Retinal pigment epithelial cell (primary cell): ENCODE data around the gene F11R.
"Not testable (repeated sequence)": the region's sequence is repeated elsewhere in the genome, so short reads cannot be mapped to it uniquely, and the experiment has no call there.

Experiments used
- DNase-seq: peaks from one replicate; pipeline ENCODE4 v3.0.0-alpha.2; 2010; ENCODE audit warnings: low read depth
- H3K4me3 ChIP-seq: 2 replicates; pipeline ENCODE4 v1.5.1; 2011; ENCODE audit warnings: mild to moderate bottlenecking, low read length, control low read depth, moderate library complexity
- TF ChIP-seq, protein P1 (sequence below): conservative IDR thresholded peaks from 2 replicates; pipeline ENCODE4 v1.5.1; 2011; ENCODE audit warnings: low read depth, low read length, control low read depth, inconsistent platforms

The F11R gene

DNA sequence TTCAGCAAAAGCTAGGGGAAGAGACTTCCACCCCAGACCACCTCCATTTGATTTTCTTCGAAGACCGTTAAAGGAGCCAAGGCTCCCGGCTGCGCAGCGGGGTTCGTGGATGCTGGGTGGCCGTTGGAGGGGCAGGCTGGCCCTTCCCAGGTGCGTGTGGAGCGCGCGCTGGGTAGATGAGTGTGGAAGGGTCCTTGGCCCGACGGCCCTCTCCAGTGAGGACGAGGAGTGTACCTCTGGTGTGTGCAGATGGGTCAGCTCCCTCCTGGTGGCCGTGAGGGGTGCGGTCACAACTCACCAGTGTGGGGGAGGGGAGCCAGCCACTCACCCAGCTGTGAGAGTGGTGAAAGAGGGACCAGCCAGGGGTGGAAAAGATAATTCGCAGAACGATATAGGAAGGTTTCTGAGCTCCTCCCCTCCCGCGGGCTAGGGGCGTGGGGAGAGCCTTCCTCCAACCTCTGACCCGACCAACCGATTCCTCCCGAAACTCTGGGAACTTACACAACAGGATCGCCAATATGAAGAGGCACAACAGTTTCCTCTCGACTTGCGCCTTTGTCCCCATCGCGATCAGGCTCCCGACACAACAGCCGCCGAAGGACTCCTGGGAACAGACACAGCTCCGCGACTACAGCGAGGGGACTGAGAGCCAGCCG lies at the start of gene F11R:
Gene F11R, minus strand, starts transcription at position 644 of the 656 bp plus-strand sequence. Its CDS starts 79 bp downstream, at position 565.
- DNase-seq: no peak
- peak within 1 kb of the TSS; percentile 80 for H3K4me3 ChIP-seq
- TF ChIP-seq, protein P1, sequence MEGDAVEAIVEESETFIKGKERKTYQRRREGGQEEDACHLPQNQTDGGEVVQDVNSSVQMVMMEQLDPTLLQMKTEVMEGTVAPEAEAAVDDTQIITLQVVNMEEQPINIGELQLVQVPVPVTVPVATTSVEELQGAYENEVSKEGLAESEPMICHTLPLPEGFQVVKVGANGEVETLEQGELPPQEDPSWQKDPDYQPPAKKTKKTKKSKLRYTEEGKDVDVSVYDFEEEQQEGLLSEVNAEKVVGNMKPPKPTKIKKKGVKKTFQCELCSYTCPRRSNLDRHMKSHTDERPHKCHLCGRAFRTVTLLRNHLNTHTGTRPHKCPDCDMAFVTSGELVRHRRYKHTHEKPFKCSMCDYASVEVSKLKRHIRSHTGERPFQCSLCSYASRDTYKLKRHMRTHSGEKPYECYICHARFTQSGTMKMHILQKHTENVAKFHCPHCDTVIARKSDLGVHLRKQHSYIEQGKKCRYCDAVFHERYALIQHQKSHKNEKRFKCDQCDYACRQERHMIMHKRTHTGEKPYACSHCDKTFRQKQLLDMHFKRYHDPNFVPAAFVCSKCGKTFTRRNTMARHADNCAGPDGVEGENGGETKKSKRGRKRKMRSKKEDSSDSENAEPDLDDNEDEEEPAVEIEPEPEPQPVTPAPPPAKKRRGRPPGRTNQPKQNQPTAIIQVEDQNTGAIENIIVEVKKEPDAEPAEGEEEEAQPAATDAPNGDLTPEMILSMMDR: peak; percentile 33

DNA sequence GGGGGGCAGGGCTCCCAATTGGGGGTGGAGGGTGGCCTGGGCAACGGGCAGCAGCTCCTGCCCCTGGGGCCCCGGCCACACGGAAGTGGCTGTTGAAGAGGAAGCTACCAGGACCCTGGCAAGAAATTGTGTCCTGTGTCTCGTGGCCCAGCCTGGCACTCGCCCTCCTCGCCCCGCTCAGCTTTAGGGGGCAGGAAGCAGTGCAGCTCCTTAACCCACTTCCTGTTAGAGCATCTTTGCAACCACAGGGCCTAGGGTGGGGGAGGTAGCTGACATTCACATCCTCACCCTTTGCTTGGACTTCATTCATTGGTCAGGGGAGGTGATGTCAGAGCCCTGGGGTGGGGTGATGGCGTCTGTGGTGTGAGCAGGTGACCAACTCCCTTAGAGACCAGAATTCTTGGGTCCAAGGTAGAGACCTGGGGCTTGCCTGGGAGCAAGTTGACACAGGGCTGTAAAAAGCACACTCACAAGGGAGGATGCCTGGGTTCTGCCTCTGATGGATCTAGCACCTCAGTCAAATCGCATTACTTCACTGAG lies 48.8 kb upstream of the F11R start, which contains the start of gene ARHGAP30:
Gene ARHGAP30, minus strand, starts transcription at position 161 of the 540 bp plus-strand sequence. CDS start 267 bp downstream, outside the sequence.
- no peak within 1 kb of the TSS for H3K4me3 ChIP-seq
- TF ChIP-seq, protein P1: no peak
- no peak for DNase-seq

DNA sequence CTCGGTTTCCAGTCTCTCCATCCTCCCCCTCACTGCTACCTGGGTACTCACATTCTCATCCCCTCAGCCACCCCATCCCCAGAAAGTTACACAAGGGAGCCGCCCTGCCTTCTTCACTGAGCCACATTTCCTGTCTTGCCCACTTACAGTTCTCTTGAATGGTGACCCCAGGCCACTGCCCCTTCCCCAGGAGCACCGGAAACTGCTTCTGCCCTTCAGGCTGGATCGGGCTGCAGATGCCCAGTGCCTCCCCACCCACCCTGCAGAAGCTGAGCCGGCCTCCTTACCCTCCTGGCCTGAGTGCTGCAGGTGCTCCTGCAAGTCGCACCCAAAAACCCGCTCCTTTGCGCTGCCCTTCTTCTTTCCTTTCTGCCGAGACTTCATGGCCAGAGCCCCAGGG lies 48.3 kb upstream of the F11R start:
- TF ChIP-seq, protein P1: no peak
- no peak for DNase-seq
- H3K4me3 ChIP-seq: no peak overlapping the region

DNA sequence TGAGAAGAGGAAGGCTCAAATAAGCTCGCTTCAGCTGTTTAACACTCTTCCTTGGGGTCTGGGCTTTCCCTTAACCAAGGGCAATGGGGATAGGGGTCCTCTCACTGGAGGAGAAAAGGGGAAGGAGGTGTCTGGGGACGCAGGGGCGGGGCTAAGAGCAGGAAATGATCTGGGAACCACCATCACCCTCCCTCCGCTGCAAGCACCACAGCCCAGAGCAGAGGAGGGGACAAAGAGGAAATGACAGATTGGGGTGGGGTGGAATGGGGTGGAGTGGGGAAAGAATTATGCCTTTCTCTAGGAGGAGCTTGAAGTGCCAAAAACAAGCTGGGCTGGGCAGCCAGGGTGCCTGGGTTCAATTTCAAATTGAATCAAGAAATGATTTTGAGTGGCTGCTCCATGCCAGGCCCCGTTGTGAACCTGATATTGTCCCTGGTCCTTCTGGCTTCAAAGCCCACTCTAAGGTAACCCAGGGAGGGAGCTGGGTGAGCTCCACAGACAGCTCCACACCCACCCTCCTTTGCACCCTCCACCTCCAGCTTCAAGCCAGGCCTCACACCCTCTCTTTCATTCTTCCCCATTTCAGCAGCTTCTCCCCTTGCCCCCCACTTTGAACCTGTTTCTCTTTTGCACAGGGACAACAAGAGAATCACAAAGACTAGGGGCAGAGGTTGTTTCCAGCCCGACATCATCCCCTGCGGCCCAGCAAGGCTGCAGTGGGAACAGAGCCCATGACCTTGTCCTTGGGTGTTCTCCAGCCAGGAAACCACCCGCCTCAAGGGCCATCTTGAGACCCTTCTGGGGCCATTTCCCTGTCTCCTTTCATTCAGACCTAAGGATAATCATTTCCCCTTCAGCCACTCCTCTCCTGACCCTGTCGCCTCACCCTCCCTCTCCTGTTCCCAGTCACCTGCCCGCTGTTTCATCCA lies 47.6 kb upstream of the F11R start:
- no peak for DNase-seq
- H3K4me3 ChIP-seq: no peak overlapping the region
- TF ChIP-seq, protein P1: no peak

DNA sequence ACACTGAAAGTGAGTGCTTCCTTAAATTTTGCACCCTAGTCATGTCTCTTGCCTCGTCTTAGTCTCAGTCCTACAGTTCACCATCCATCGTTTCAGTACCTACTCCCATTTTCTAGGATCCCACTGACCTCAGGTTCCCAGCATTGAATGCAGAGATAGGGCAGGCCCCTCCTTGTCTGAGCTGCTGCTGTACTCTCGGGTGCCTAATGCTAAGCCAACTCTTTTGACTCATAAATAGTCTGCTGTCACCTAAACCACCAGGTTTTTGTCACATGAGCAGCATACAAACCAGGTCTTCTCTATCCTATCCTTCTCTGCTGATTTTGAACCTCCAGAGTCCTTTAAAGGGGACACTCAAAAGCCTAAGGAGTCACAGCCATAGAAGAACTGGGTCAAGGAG lies 45.7 kb upstream of the F11R start:
- no peak overlapping the region for H3K4me3 ChIP-seq
- TF ChIP-seq, protein P1: no peak
- DNase-seq: no peak

DNA sequence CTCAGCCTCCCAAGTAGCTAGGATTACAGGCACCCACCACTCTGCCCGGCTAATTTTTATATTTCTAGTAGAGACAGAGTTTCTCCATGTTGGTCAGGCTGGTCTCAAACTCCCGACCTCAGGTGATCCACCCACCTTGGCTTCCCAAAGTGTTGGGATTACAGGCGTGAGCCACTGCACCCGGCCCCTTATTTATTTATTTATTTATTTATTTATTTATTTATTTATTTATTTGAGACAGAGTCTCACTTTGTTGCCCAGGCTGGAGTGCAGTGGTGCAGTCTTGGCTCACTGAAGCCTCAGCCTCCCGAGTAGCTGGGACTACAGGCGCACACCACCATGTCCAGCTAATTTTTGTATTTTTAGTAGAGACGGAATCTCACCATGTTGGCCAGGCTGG lies 44.7 kb upstream of the F11R start:
- DNase-seq, H3K4me3 ChIP-seq: not testable (repeated sequence)

DNA sequence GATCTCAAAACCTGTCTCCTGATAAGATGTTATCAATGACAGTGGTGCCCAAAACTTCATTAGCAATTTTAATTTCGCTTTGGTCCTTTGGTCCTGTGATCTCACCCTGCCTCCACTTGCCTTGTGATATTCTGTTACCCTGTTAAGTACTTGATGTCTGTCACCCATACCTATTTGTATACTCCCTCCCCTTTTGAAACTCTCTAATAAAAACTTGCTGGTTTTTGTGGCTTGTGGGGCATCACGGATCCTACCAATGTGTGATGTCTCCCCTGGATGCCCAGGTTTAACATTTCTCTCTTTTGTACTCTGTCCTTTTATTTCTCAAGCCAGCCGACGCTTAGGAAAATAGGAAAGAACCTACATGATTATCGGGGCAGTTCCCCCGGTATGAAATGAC lies 43.0 kb upstream of the F11R start:
- DNase-seq, H3K4me3 ChIP-seq: not testable (repeated sequence)
